GM21526 (cell line): ENCODE results near the gene CARD14.
"Not testable (repeated sequence)": the region's sequence is repeated elsewhere in the genome, so short reads cannot be mapped to it uniquely, and the experiment has no call there.

Experiments used
- ATAC-seq: cut with Tn5 transposase; IDR thresholded peaks from one replicate; pipeline ENCODE4 v1.9.1; 2021; ENCODE audit warnings: moderate library complexity; ENCODE audit not compliant: unreplicated experiment, low FRiP score

CARD14 gene

GRCh38 chr17:80222376-80223141, 52.7 kb downstream of the CARD14 start:
- no peak for ATAC-seq

- ATAC-seq, result no peak
Measured at GRCh38 chr17:80223142-80223815, 53.4 kb downstream of the CARD14 start.

DNA sequence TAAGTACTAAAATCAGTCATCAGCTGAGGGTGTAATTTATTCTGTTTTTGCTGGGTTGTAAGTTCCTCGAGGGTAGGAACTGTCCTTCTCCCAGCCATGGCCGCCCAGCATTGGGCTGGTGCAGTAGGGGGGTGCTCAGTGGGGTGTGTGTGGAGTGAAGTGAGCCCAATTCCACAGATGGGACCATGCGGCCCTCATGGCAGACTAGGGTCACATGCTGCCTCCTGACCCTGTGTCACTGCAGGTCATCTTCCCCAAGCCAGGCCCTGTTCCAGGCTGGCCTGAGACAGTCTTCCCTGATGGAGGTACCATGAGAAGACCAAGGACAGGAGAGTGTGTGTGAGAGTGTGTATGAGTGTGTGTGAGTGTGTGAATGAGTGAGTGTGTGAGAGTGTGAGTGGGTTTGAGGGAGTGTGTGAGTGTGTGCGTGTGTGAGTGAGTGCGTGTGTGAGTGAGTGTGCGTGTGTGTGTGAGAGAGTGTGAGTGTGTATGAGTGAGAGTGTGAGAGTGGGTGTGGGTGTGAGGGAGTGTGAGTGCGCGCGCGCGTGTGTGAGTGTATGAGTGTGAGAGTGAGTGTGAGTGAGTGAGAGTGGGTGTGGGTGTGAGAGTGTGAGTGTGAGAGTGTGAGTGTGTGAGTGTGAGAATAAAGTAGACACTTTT, 54.1 kb downstream of the CARD14 start:
- no peak for ATAC-seq

DNA sequence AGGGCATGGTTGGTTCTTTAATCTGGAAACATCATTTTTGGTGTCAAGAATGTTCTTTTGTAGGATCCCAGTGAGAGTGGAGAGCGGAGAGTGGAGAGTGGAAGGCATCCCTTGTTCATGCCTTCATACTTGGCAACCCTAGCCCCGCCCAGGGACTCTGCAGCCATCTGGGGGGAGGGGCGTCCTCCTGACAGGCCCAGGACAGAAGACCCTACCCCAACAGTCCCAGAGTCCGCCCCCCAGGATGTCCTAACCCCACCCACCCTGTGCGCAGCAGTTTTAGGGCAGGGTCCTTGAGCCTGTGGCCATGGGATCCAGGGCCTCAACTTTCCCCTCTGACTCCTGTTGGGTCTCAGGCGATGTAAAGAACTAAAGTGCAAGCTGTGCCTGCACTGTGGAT, 54.9 kb downstream of the CARD14 start:
- no peak for ATAC-seq

DNA sequence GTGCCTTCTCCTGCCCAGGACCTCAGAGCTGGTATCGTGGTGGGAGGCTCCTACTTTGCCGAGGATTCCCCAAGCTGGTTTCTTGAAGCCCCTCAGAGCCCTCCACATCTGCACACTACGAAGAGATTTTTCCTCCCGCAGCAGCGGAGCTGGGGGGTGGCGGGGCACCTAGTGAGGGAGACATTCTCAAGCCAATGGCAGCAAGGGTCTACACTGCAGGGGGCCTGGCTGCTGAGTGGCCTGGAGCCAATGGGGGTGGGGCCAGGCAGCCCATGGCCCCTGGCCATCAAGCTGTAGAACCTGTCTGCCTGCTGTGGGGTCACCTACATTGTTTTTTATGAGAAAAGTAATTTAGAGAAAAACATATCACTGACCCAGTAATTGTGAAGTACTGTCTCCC, 55.4 kb downstream of the CARD14 start:
- ATAC-seq, result no peak

GRCh38 chr17:80227156-80227555, 57.3 kb downstream of the CARD14 start:
- no peak for ATAC-seq

DNA sequence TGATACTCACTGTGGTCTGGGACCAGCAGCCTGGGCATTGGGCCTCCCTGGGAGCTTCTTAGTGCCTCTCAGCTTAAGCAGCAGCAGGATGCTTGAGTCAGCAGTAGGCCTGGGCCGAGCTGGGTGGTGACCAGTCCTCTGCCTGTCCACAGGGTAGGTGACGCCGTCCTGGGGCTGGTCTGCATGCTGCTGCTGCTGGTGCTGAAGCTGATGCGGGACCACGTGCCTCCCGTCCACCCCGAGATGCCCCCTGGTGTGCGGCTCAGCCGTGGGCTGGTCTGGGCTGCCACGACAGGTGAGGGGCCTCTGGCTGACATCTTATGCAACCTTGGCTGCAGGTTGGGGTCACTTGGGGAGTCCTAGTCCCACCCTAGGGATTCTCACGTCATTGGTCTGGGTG, 57.8 kb downstream of the CARD14 start:
- no peak for ATAC-seq

GRCh38 chr17:80228477-80228876, 58.6 kb downstream of the CARD14 start:
- ATAC-seq, result no peak

DNA sequence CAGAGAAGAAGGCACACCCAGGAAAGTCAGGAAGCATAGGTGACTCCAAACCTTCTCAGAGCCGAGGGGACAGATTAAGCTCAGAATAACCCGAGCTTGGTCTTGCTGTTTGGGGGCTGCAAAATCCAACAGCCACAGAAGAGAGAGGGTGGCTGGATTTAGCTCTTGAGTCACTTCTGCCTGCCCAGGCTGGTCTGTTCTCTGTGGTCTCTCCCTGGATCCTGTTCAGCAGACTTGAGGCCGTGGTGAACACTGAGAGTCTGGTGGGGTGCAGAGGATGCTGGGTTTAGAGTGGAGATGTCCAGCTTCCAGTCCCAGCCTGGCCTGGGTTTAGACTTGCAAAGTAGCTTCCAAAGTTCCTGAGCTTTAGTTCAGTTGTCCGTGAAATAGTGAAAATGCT, 59.2 kb downstream of the CARD14 start:
- ATAC-seq, result no peak

DNA sequence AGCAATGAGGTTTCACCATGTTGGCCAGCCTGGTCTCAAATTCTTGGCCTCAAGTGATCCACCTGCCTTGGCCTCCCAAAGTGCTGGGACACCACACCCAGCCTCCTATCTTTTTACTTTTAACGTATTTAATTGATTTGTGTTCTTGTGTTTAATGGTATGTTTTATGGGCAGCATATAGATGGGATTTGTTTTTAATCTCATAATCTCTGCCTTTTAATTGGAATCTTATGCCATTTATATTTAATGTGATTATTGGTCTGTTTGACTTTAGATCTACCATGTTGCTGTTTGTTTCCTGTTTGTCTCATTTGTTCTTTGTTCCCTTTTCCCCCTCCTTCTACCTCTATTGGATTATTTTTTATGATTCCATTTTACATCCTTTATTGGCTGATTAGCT, 62.6 kb downstream of the CARD14 start:
- ATAC-seq, result no peak

DNA sequence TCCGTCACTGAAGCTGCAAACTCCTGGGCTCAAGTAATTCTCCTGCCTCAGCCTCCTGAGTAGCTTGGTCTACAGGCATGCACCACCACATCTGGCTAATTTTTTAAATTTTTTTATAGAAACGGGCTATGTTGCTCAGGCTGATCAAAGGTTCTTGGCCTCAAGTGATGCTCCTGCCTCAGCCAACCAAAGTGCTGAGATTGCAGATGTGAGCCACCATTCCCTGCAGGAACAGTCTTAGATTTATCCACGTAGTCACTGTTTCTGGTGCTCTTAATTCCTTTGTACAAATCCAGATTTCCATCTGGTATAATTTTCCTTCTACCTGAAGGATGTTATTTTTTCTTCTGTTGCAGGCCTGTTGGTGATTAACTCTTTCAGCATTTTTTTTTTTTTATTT, 63.4 kb downstream of the CARD14 start:
- ATAC-seq, result no peak

GRCh38 chr17:80236911-80237310, 67.1 kb downstream of the CARD14 start:
- ATAC-seq, result no peak

DNA sequence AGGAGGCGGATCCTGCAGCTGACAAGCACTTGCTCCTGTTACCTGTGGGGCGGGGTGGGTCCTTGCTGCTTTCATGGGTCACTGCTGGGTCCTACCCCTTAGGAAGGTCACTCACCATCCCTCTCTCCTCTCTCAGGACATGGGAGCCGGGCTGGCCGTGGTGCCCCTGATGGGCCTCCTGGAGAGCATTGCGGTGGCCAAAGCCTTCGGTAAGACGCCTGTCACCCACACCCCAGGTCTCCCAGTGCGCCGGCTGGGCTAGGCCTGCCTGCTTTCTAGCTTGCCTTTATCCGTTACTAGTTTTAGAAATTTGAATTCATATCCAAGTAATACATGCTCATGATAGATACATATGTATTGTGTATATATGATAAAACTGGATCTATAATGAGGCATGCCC, 67.6 kb downstream of the CARD14 start:
- ATAC-seq, result no peak

DNA sequence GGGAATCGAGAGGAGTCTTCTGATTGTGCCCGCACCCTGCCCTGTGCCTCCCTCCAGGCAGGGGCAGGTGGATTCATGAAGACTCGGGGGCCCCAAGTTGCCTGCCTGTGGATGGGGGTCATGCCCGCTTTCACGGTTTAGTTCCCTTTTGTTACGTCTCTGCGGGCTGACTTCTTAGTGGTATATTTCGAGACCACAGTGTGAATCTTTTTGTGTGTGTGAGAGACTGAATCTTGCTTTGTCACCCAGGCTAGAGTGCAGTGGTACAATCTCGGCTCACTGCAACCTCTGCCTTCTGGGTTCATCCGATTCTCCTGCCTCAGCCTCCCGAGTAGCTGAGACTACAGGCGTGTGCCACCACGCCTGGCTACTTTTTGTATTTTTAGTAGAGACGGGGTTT, 72.7 kb downstream of the CARD14 start:
- ATAC-seq, result no peak

GRCh38 chr17:80243526-80244433, 74.0 kb downstream of the CARD14 start:
- no peak for ATAC-seq

GRCh38 chr17:80244448-80244847, 74.6 kb downstream of the CARD14 start:
- not testable (repeated sequence) for ATAC-seq

DNA sequence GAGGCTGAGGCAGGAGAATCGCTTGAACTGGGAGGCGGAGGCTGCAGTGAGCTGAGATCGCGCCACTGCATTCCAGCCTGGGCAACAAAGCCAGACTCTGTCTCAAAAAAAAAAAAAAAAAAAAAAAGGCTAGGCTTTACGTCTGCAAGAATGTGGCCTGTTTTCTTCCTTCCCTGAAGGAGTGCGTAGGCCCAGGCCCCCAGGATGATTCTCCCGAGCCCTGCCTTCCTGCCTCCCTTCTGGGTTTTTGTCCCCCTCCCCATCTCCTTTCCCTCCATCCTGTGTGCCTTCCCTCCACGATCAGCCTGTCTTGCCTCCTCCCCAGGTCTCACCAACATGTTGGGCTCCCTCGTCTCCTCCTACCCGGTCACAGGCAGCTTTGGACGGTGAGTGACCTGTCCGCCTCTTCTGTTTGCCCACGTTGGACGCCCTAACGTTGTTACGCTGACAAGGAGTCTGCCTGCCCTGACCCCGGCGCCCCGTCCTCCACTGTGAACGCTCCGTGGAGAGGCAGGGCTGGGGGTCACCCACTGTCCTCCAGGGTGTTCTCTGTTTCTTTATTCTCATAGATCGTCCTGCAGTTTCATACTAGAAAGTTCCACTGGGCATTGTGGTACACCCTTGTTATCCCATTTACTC, 75.2 kb downstream of the CARD14 start:
- ATAC-seq, result no peak

GRCh38 chr17:80245566-80246265, 75.9 kb downstream of the CARD14 start:
- no peak for ATAC-seq

- ATAC-seq, result no peak
Measured at GRCh38 chr17:80246266-80246681, 76.4 kb downstream of the CARD14 start.

DNA sequence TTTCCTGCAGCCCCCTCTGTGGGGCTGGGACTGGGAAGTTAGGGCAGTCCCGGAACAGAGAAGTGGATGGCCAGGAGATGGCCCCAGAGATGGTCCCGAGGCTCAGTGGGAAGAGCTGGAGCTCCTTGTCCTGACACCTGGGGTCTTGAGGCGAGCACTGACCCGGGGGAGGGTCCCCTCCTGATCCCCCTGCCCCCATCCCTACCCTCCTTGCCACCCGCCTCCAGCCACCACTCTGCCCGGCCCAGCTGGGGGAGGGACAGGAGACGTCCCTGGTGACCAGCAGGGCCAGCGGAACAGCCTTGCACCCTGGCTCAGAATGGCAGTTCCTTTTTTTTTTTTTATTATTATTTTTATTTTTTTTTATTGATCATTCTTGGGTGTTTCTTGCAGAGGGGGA, 76.9 kb downstream of the CARD14 start:
- no peak for ATAC-seq
